Measurements from ENCODE around the gene FRMD8.
"Not testable (repeated sequence)": the region's sequence is repeated elsewhere in the genome, so short reads cannot be mapped to it uniquely, and the experiment has no call there.

The FRMD8 gene

GRCh38 chr11:65436412-65437032 lies 50.1 kb downstream of the FRMD8 start:
- no peak for DNase-seq

GRCh38 chr11:65437436-65438227 lies 51.2 kb downstream of the FRMD8 start:
- no peak for DNase-seq

- DNase-seq: peak; percentile 53
Observed at GRCh38 chr11:65438257-65439151, 52.1 kb downstream of the FRMD8 start.

GRCh38 chr11:65439331-65440181 lies 53.1 kb downstream of the FRMD8 start:
- DNase-seq: no peak

GRCh38 chr11:65440831-65441499 lies 54.5 kb downstream of the FRMD8 start:
- no peak for DNase-seq

GRCh38 chr11:65442842-65443331 lies 56.5 kb downstream of the FRMD8 start:
- no peak for DNase-seq

DNA sequence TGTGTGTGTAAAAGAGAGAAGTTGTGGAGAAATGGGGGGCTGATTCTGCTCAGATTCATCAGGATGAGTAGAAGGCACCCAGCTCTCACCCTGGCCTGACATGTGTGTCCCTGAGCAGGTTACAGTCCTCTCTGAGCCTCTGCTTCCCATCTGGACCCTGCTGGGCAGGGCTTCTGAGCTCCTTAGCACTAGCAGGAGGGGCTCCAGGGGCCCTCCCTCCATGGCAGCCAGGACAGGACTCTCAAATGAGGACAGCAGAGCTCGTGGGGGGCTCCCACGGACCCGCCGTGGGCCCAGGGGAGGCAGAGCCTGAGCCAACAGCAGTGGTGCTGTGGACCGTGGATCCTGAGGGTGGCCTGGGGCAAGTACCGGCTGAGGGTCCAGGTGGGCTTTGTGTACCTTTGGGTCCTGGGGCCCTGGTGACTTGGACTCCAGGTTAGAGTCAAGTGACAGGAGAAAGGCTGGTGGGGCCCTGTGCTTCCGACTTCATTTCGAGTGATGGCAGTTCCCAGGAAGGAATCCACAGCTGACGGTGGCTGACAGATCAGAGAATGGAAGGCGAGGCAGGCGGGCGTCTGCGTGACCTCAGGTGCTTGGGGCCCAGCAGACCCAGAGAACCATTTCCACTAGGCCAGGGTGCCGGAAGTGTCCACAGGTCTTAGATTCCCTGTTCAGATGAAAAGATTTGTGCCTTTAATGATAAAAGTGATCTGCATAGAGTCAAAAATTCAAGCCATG lies 58.0 kb downstream of the FRMD8 start:
- DNase-seq: no peak

- DNase-seq: no peak
Observed at GRCh38 chr11:65445101-65445603, 58.7 kb downstream of the FRMD8 start.

DNA sequence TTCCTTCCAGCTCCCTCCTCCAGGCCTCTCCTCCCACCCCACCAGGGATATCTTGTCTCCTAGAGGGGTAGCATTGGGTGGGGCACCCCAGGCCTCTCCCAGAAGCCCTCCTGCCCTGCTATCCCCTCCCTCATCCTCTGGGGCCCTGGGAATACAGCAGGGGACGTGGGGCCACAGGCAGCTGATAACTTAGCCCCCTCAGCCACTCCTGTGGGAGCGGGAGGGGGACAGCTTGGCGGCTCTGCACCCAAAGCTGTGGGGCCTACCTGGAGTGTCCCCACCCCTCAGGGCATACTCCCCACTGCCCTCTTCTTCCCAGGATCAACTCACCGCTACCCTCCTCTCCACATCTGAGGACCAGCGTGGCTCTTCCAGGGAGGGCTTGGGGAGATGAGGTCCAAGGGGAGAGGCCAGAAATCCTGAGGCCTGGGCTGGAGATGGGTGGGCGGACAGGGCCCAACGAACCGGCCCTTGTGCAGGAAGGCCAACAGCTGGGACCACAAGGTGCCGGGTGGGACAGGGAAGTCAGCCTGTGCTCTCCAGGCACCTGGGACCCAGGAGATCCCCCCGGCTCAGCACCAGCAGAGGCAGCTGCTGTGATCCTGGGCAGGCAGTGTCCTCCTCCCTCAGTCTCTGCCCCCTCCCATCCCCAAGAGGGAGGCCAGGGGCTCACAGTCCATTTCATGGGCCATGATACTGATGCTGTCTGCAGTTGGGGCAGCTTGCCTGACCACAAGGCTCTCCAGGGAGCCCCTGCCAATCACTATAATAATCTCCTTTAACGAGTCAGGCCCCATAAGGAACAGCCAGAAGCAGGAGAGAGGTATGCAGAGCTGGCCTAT lies 59.4 kb downstream of the FRMD8 start:
- peak; percentile 73 for DNase-seq

DNA sequence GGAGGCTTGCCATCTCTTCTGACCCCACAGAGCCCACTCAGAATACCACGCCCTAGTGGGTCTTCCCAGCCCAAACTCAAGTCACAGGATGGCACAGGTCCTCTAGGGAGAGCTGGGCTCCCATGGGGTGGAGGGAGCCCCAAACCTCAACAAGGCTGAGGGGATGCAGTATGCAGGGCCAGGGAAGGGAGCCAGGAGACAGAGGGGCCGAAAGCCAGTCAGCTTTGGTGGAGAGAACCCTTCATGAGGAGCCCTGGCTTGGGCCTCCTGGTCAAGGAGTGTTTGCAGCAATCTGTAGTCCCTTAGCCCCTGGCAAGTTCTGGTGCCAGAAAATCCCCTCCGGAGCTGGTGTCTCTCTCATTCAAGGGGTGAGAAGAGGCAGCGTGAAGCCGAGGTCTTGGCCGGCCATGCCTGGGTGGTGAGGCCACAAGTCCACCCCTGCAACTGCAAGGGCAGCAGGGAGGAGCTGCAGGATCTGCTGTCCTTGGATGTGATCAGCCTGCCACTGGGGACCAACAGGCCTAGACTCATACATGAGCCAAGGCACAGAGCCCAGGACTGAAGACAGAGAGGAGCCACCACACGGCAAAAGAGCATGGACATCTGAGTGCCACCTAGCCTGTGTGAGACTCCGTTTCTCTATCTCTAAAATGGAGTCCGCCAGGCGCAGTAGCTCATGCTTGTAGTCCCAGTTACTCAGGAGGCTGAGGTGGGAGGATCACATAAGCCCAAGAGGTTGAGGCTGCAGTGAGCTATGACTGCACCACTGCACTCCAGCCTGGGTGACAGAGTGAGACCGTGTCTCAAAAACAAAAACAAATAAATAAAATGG lies 60.2 kb downstream of the FRMD8 start:
- DNase-seq: no peak

DNA sequence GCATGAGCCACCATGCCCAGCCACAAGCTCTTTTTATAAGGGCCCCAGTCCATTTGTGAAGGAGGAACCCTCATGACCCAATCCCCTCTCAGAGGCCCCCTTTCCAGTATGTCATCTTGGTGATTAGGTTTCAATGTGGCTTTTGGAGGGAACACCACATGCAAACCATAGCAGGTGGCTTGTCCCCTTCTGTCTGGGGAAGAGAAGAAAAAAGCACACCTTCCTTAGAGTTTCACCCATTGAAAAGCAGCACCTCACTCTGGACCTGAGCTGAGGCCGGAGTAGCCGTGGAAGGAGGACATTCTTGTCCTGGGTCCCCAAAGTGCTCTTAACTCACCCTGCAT lies 61.6 kb downstream of the FRMD8 start:
- DNase-seq: no peak

GRCh38 chr11:65448418-65449105 lies 62.1 kb downstream of the FRMD8 start:
- DNase-seq: peak; percentile 56

DNA sequence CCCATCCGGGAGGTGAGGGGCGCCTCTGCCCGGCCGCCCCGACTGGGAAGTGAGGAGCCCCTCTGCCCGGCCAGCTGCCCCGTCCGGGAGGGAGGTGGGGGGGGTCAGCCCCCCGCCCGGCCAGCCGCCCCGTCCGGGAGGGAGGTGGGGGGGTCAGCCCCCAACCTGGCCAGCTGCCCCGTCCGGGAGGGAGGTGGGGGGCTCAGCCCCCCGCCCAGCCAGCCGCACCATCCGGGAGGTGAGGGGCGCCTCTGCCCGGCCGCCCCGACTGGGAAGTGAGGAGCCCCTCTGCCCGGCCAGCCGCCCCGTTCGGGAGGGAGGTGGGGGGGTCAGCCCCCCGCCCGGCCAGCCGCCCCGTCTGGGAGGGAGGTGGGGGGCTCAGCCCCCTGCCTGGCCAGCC lies 64.9 kb downstream of the FRMD8 start:
- not testable (repeated sequence) for DNase-seq

DNA sequence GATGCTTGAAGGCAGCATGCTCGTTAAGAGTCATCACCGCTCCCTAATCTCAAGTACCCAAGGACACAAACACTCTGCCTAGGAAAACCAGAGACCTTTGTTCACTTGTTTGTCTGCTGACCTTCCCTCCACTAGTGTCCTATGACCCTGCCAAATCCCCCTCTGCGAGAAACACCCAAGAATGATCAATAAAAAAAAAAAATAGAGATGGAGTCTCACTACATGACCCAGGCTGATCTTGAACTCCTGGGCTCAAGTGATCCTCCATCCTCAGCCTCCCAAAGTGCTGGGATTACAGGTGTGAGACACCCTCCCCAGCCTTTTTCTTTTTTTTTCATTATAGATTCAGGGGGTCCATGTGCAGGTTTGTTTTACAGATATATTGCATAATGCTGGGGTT lies 65.8 kb downstream of the FRMD8 start:
- DNase-seq: not testable (repeated sequence)

DNA sequence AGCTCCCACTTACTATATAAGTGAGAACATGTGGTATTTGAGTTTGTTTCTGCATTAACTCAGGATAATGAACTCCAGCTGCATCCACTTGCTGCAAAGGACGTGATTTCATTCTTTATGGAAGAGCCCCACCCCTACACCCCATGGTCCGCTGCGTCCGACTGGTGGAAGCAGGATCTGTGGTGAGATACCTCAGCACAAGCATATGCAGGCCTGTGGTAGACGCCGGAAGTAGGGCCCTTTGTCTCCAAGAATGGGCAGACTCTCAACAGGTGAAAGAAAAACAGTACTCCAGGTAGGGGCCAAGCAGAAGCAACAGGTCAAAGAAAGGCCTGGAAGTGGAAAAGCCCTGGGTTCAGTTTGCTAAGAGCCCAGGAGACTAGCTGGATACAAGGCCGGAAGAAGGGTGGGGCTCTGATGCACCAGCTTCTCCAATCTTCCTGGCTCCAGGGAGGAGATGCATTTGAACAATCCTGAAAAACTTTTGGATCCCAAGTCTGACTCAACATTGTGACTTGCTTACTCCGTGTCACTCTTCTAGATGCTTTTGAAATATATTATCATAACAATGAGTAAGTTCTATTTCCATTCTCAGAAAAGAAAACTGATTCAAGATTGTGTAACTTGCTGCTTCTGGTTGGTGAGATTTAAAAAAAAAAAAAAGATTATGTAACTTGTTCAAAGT lies 66.5 kb downstream of the FRMD8 start:
- DNase-seq: peak; percentile 95

DNA sequence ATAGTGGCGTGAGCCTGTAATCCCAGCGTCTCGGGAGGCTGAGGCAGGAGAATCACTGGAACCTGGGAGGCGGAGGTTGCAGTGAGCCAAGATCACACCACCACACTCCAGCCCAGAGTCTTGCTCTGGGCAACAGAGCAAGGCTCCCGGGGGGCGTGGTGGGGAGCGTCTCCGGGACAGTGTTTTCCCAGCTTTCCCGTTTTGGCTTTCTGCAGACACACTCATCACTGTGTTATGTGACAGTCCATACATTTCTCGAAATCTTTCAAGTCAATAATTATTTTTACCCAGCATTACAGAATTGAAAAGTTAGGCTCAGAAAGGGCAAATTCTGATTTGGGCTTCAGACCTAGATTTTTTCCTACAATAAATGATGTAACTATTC lies 67.9 kb downstream of the FRMD8 start:
- DNase-seq: peak; percentile 89

DNA sequence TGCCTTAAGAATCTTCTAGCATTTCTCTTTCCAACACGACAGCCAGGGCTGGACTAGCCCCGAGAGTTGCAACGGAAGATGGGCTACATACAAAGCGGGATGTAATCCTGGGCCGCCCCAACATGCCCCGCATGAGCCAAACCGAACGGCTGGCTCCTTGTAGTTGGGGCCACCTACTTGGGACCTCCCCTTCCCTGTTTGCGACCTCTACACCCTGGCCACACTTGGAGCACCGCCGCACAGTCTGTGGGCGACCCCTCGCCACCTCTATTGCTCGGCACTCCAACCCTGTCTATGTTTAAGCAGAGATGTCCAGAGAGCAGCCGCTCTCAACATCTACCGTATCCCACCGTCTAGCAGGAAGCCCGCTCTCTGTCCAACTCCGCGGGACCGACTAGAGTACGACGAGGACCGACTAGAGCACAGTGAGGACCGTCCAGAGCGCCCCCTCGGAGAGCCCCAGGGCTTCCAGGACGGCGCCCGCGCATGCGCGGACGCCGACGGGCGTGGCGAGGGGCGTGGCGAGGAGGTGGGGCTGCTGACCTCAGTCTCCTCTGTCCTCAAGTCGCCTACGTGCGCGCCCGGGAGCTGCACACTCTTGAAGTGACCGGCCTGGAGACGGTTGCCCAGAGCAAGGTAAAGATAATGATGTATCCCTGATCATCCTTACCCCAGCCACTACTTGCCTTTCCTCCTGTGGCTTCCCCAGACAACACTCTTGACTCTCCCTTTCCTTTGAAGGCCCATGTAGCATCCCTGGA lies 68.4 kb downstream of the FRMD8 start:
- DNase-seq: peak; percentile 91
